SK-N-SH treated with all-trans-retinoic acid at 6 μM for 48 hours (cell line): ENCODE results near the gene CHST11.

Experiments
- ARNTL ChIP-seq: fragments of 450-650 bp; formaldehyde crosslinking; IDR thresholded peaks from 2 replicates; pipeline ENCODE4 v1.5.0; 2020; ENCODE audit warnings: low read depth, mild to moderate bottlenecking, moderate library complexity, borderline replicate concordance
- BACH2 ChIP-seq: fragments of 250-450 bp; sonication (Bioruptor Pico); IDR thresholded peaks from 2 replicates; pipeline ENCODE4 v1.9.0; 2021; ENCODE audit warnings: mild to moderate bottlenecking, borderline replicate concordance
- ESRRG ChIP-seq: fragments of 250-450 bp; sonication (Bioruptor Pico); IDR thresholded peaks from 2 replicates; pipeline ENCODE4 v1.6.1; 2021; ENCODE audit warnings: mild to moderate bottlenecking
- ISL1 ChIP-seq: fragments of 250-450 bp; sonication (Bioruptor Pico); IDR thresholded peaks from 2 replicates; pipeline ENCODE4 v2.1.2; 2022; ENCODE audit warnings: mild to moderate bottlenecking, moderate library complexity
- RARB ChIP-seq: fragments of 250-450 bp; sonication (Bioruptor Pico); IDR thresholded peaks from 2 replicates; pipeline ENCODE4 v1.8.0; 2021; ENCODE audit warnings: mild to moderate bottlenecking, moderate library complexity
- SNAI2 ChIP-seq: fragments of 250-450 bp; sonication (Bioruptor Pico); IDR thresholded peaks from 2 replicates; pipeline ENCODE4 v1.5.0; 2020; ENCODE audit warnings: mild to moderate bottlenecking, moderate library complexity
- TCF4 ChIP-seq: fragments of 250-450 bp; sonication (Bioruptor Pico); IDR thresholded peaks from 2 replicates; pipeline ENCODE4 v1.8.0; 2021; ENCODE audit warnings: mild to moderate bottlenecking, moderate library complexity, borderline replicate concordance
- ZFP30 ChIP-seq: fragments of 450-650 bp; formaldehyde crosslinking; IDR thresholded peaks from 2 replicates; pipeline ENCODE4 v1.5.0; 2022; ENCODE audit warnings: mild to moderate bottlenecking, moderate library complexity
- TF ChIP-seq, protein P1 (sequence below): fragments of 250-450 bp; sonication (Bioruptor Pico); IDR thresholded peaks from 2 replicates; pipeline ENCODE4 v1.8.0; 2020; ENCODE audit warnings: mild to moderate bottlenecking, moderate library complexity, borderline replicate concordance
- TF ChIP-seq, protein P2 (sequence below): fragments of 250-450 bp; sonication (Bioruptor Pico); IDR thresholded peaks from 2 replicates; pipeline ENCODE4 v1.5.1; 2021; ENCODE audit warnings: mild to moderate bottlenecking, moderate library complexity
- TF ChIP-seq, protein P3 (sequence below): fragments of 250-450 bp; sonication (Bioruptor Pico); IDR thresholded peaks from 2 replicates; pipeline ENCODE4 v1.5.1; 2020; ENCODE audit warnings: low read depth, mild to moderate bottlenecking, moderate library complexity
- TF ChIP-seq, protein P4 (sequence below): fragments of 250-450 bp; sonication (Bioruptor Pico); IDR thresholded peaks from 2 replicates; pipeline ENCODE4 v1.8.0; 2021; ENCODE audit warnings: low read depth, mild to moderate bottlenecking, moderate library complexity, borderline replicate concordance

DNA sequence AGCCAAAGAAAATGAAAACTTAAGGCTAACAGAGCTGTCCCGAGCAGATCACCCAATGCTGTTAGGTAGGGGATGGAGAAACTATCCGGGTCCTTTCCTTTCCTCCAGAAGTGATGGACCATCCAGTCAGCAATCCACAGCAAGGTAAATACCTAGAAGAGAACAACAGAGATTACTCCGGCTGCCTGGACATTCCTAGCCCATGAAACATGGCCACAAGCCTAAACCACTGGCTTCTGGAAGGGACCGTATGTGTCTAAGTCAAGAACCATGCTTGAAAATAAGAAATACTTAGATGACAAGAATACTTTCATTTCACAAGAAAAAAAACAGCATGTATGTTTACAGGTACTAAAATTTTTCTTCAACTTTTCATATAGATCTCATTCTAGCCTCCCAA is 348.4 kb downstream of the CHST11 start:
- TF ChIP-seq, protein P1, sequence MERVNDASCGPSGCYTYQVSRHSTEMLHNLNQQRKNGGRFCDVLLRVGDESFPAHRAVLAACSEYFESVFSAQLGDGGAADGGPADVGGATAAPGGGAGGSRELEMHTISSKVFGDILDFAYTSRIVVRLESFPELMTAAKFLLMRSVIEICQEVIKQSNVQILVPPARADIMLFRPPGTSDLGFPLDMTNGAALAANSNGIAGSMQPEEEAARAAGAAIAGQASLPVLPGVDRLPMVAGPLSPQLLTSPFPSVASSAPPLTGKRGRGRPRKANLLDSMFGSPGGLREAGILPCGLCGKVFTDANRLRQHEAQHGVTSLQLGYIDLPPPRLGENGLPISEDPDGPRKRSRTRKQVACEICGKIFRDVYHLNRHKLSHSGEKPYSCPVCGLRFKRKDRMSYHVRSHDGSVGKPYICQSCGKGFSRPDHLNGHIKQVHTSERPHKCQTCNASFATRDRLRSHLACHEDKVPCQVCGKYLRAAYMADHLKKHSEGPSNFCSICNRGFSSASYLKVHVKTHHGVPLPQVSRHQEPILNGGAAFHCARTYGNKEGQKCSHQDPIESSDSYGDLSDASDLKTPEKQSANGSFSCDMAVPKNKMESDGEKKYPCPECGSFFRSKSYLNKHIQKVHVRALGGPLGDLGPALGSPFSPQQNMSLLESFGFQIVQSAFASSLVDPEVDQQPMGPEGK (CRISPR knock-in tag) = no peak
- TF ChIP-seq, protein P2, sequence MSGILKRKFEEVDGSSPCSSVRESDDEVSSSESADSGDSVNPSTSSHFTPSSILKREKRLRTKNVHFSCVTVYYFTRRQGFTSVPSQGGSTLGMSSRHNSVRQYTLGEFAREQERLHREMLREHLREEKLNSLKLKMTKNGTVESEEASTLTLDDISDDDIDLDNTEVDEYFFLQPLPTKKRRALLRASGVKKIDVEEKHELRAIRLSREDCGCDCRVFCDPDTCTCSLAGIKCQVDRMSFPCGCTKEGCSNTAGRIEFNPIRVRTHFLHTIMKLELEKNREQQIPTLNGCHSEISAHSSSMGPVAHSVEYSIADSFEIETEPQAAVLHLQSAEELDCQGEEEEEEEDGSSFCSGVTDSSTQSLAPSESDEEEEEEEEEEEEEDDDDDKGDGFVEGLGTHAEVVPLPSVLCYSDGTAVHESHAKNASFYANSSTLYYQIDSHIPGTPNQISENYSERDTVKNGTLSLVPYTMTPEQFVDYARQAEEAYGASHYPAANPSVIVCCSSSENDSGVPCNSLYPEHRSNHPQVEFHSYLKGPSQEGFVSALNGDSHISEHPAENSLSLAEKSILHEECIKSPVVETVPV (CRISPR knock-in tag) = no peak
- TF ChIP-seq TCF4 (CRISPR knock-in tag) (no peak), SNAI2 (CRISPR knock-in tag) (no peak), ARNTL (CRISPR knock-in tag) (no peak), BACH2 (CRISPR knock-in tag) (no peak), ZFP30 (CRISPR knock-in tag) (no peak), ESRRG (no peak), RARB (CRISPR knock-in tag) (no peak), ISL1 (no peak)
- TF ChIP-seq, protein P3, sequence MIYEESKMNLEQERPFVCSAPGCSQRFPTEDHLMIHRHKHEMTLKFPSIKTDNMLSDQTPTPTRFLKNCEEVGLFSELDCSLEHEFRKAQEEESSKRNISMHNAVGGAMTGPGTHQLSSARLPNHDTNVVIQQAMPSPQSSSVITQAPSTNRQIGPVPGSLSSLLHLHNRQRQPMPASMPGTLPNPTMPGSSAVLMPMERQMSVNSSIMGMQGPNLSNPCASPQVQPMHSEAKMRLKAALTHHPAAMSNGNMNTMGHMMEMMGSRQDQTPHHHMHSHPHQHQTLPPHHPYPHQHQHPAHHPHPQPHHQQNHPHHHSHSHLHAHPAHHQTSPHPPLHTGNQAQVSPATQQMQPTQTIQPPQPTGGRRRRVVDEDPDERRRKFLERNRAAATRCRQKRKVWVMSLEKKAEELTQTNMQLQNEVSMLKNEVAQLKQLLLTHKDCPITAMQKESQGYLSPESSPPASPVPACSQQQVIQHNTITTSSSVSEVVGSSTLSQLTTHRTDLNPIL = no peak
- TF ChIP-seq, protein P4, sequence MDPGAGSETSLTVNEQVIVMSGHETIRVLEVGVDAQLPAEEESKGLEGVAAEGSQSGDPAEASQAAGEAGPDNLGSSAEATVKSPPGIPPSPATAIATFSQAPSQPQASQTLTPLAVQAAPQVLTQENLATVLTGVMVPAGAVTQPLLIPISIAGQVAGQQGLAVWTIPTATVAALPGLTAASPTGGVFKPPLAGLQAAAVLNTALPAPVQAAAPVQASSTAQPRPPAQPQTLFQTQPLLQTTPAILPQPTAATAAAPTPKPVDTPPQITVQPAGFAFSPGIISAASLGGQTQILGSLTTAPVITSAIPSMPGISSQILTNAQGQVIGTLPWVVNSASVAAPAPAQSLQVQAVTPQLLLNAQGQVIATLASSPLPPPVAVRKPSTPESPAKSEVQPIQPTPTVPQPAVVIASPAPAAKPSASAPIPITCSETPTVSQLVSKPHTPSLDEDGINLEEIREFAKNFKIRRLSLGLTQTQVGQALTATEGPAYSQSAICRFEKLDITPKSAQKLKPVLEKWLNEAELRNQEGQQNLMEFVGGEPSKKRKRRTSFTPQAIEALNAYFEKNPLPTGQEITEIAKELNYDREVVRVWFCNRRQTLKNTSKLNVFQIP (CRISPR knock-in tag) = no peak
